ENCODE measurements around the gene RPS18. TPM values are rescaled to one million over a fixed set of nuclear protein-coding genes. Genes with fewer than 3 reads are reported as not detected.

The RPS18 gene
- total and polyA plus RNA-seq, 2 of the 13 experiments (the other 11 are each of a cell fraction or from before 2014, with no cell fraction given), result 3,896 to 5,806 TPM

DNA sequence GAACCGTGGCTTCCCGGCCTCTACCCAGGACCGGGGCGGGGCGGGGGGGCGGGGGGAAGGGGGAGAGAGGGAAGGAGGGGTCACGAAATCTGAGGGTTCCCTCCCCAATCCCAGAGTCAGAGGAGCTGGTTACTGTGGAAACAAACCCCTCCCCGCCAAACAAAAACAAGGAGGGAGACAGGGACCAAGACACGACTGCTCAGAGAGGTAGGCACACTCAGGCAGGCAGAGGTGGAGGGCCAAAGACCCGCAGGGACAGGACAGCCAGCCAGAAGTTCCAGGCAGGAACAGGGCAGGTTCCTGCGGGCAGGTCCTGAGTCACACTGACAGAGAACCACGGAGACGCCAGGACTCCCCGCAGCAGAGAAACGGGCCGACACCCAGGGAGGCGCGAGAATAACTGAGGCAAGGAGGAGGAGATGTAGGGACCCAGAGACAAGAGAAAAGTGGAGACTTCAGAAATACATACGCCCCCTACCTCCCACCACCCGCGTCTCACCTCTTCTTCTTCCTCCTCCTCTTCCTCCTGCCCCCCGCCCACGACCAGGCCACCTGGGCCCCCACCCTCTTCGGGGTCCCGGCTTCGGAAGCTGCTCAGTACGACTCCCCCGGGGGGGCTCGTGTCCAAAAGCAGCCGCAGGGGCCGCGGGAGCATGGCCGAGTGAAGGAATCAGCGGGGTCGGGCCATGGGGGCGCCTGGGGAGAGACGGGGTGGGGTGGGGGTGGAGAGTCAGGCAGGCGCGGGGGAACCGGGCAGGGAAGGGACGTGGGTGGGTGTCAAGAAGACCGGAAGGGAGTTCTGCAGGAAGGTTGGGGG is 26.3 kb downstream of the RPS18 start (continued):
- no peak for TF ChIP-seq AGO2 (optimal IDR thresholded peaks at IDR 0.05; ENCODE audit: low read depth, low read length)
- 0 out of 2 replicates have a peak, but pooled peaks have one; percentile 39 for TF ChIP-seq GATAD1 (CRISPR knock-in tag; IDR thresholded peaks at IDR 0.05)
- TF ChIP-seq, protein P1, sequence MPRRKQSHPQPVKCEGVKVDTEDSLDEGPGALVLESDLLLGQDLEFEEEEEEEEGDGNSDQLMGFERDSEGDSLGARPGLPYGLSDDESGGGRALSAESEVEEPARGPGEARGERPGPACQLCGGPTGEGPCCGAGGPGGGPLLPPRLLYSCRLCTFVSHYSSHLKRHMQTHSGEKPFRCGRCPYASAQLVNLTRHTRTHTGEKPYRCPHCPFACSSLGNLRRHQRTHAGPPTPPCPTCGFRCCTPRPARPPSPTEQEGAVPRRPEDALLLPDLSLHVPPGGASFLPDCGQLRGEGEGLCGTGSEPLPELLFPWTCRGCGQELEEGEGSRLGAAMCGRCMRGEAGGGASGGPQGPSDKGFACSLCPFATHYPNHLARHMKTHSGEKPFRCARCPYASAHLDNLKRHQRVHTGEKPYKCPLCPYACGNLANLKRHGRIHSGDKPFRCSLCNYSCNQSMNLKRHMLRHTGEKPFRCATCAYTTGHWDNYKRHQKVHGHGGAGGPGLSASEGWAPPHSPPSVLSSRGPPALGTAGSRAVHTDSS (CRISPR knock-in tag; conservative IDR thresholded peaks at IDR 0.05), result no peak
- TF ChIP-seq SIN3A (IDR thresholded peaks at IDR 0.05; ENCODE audit: borderline replicate concordance, low read depth, low read length), result peak; percentile 80
- TF ChIP-seq ZNF160 (CRISPR knock-in tag; IDR thresholded peaks at IDR 0.05), result no peak
- TF ChIP-seq ASH2L (IDR thresholded peaks at IDR 0.05; ENCODE audit: insufficient read length, low read depth, low read length), result no peak
- no peak for TF ChIP-seq SMARCE1 (IDR thresholded peaks at IDR 0.05; ENCODE audit: borderline replicate concordance)
- no peak for TF ChIP-seq HCFC1 (IDR thresholded peaks at IDR 0.05; ENCODE audit: low read depth, low read length)
- TF ChIP-seq, protein P2, sequence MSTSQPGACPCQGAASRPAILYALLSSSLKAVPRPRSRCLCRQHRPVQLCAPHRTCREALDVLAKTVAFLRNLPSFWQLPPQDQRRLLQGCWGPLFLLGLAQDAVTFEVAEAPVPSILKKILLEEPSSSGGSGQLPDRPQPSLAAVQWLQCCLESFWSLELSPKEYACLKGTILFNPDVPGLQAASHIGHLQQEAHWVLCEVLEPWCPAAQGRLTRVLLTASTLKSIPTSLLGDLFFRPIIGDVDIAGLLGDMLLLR (CRISPR knock-in tag; IDR thresholded peaks at IDR 0.05), result no peak
- TF ChIP-seq ZNF781 (CRISPR knock-in tag; IDR thresholded peaks at IDR 0.05; ENCODE audit: borderline replicate concordance, not compliant biosample characterization), result peak; percentile 46
- no peak for TF ChIP-seq ZNF709 (CRISPR knock-in tag; IDR thresholded peaks at IDR 0.05)
- peak; percentile 68 for TF ChIP-seq ZNF629 (CRISPR knock-in tag; conservative IDR thresholded peaks at IDR 0.05)
- no peak for TF ChIP-seq DNMT3B (CRISPR knock-in tag; conservative IDR thresholded peaks at IDR 0.05)
- TF ChIP-seq, protein P3, sequence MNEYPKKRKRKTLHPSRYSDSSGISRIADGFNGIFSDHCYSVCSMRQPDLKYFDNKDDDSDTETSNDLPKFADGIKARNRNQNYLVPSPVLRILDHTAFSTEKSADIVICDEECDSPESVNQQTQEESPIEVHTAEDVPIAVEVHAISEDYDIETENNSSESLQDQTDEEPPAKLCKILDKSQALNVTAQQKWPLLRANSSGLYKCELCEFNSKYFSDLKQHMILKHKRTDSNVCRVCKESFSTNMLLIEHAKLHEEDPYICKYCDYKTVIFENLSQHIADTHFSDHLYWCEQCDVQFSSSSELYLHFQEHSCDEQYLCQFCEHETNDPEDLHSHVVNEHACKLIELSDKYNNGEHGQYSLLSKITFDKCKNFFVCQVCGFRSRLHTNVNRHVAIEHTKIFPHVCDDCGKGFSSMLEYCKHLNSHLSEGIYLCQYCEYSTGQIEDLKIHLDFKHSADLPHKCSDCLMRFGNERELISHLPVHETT (CRISPR knock-in tag; conservative IDR thresholded peaks at IDR 0.05), result no peak
- no peak for TF ChIP-seq CHCHD3 (CRISPR knock-in tag; IDR thresholded peaks at IDR 0.05)
- TF ChIP-seq SMC3 (IDR thresholded peaks at IDR 0.05; ENCODE audit: low read length), result no peak
- TF ChIP-seq ZSCAN9 (CRISPR knock-in tag; IDR thresholded peaks at IDR 0.05; ENCODE audit: borderline replicate concordance), result no peak
- no peak for TF ChIP-seq ATM (IDR thresholded peaks at IDR 0.05; ENCODE audit: borderline replicate concordance)
- no peak for TF ChIP-seq TBX3 (IDR thresholded peaks at IDR 0.05; ENCODE audit: borderline replicate concordance)
- TF ChIP-seq POGZ (CRISPR knock-in tag; IDR thresholded peaks at IDR 0.05), result no peak
- TF ChIP-seq ZBTB42 (CRISPR knock-in tag; IDR thresholded peaks at IDR 0.05), result no peak

Measured in HepG2 (cell line).